KMS-11 (cell line): ENCODE results near the gene DRGX.

ENCODE experiments used
- H2AFZ ChIP-seq: fragments of 200-600 bp; sonication (generic); 2 replicates; pipeline ENCODE4 v1.6.1; 2016; ENCODE audit warnings: antibody characterized with exemption, mixed run types, low read depth
- H3K27ac ChIP-seq: fragments of 200-600 bp; sonication (generic); 2 replicates; pipeline ENCODE4 v1.6.1; 2016; ENCODE audit warnings: mild to moderate bottlenecking, mixed run types
- H3K27me3 ChIP-seq: fragments of 200-600 bp; sonication (generic); 2 replicates; pipeline ENCODE4 v1.6.1; 2017; ENCODE audit warnings: mild to moderate bottlenecking, low read depth, mixed run types, moderate library complexity; ENCODE audit not compliant: insufficient read depth
- H3K36me3 ChIP-seq: fragments of 200-600 bp; sonication (generic); 2 replicates; pipeline ENCODE4 v1.6.1; 2017; ENCODE audit warnings: mild to moderate bottlenecking, mixed run types; ENCODE audit not compliant: insufficient read depth
- H3K4me1 ChIP-seq: fragments of 200-600 bp; sonication (generic); 2 replicates; pipeline ENCODE4 v1.6.1; 2016; ENCODE audit warnings: mild to moderate bottlenecking, low read depth, mixed run types; ENCODE audit not compliant: poor library complexity, severe bottlenecking
- H3K4me2 ChIP-seq: fragments of 200-600 bp; sonication (generic); 2 replicates; pipeline ENCODE4 v1.7.0; 2016; ENCODE audit warnings: mild to moderate bottlenecking, mixed run types
- H3K4me3 ChIP-seq: fragments of 200-600 bp; sonication (generic); IDR thresholded peaks from 2 replicates; pipeline ENCODE4 v1.6.1; 2017; ENCODE audit warnings: low read depth, low read length, mixed read lengths; ENCODE audit not compliant: insufficient read depth
- H3K79me2 ChIP-seq: fragments of 200-600 bp; sonication (generic); 2 replicates; pipeline ENCODE4 v1.6.1; 2016; ENCODE audit warnings: low read depth, mixed run types; ENCODE audit not compliant: insufficient read depth
- H3K9ac ChIP-seq: fragments of 200-600 bp; sonication (generic); 2 replicates; pipeline ENCODE4 v1.6.1; 2016; ENCODE audit warnings: mild to moderate bottlenecking, mixed run types
- H4K20me1 ChIP-seq: fragments of 200-600 bp; sonication (generic); 2 replicates; pipeline ENCODE4 v1.6.1; 2016; ENCODE audit warnings: mild to moderate bottlenecking, mixed run types; ENCODE audit not compliant: insufficient read depth
- TF ChIP-seq, protein P1 (sequence below): fragments of 200-600 bp; sonication (generic); conservative IDR thresholded peaks from 2 replicates; pipeline ENCODE4 v1.6.1; 2017; ENCODE audit warnings: low read depth, mild to moderate bottlenecking, antibody characterized with exemption, low read length, moderate library complexity, mixed read lengths

DRGX gene

DNA sequence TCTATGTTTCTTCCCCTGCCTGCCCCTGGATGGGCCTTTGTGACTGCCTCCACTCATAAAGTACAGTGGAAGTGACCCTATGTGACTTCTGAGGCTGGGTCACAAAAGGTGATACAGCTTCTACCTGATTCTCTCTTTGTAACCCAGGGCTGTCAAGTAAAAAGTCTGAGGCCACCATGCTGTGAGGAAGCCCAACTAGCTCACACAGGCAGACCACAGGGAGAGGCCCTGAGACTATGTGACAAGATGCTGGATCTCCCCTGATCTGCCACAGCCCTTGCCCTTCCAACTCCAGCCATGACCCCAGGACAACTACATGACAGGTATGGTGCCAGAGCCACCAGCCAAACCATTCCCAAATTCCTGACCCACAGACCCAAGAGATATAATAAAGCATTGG lies 45.8 kb downstream of the DRGX start:
- H3K27me3 ChIP-seq = no peaks in the 10 kb centered on the region
- H3K36me3 ChIP-seq = no peaks in the 10 kb centered on the region
- H3K27ac ChIP-seq = no peak overlapping the region
- no peak overlapping the region for H3K4me3 ChIP-seq
- H4K20me1 ChIP-seq = no peaks in the 10 kb centered on the region
- no peaks in the 10 kb centered on the region for H3K79me2 ChIP-seq
- H3K9ac ChIP-seq = no peak overlapping the region
- TF ChIP-seq, protein P1, sequence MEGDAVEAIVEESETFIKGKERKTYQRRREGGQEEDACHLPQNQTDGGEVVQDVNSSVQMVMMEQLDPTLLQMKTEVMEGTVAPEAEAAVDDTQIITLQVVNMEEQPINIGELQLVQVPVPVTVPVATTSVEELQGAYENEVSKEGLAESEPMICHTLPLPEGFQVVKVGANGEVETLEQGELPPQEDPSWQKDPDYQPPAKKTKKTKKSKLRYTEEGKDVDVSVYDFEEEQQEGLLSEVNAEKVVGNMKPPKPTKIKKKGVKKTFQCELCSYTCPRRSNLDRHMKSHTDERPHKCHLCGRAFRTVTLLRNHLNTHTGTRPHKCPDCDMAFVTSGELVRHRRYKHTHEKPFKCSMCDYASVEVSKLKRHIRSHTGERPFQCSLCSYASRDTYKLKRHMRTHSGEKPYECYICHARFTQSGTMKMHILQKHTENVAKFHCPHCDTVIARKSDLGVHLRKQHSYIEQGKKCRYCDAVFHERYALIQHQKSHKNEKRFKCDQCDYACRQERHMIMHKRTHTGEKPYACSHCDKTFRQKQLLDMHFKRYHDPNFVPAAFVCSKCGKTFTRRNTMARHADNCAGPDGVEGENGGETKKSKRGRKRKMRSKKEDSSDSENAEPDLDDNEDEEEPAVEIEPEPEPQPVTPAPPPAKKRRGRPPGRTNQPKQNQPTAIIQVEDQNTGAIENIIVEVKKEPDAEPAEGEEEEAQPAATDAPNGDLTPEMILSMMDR = no peak
- no peak overlapping the region for H2AFZ ChIP-seq
- H3K4me1 ChIP-seq = no peaks in the 10 kb centered on the region
- H3K4me2 ChIP-seq = no peak overlapping the region

DNA sequence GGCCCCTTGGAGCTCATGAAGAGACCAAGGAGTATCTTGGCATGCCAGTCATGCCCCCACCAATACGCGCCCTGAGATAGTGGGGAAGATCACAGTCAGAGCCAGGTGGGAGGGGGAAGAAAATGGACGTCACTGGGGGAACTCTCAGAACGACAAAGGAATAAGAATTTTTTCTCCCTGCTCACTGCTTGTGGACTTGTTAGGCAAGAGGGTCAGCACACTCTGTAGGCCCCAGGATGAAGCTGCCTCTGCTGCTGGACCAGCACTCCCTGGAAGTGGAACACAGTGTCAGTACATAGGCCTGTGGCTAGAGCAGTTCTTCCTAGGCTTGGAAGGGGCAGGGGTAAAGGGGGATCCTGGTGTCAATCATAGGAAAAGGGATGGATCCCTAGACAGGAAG lies 46.5 kb downstream of the DRGX start:
- H4K20me1 ChIP-seq = no peaks in the 10 kb centered on the region
- H3K4me3 ChIP-seq = no peak overlapping the region
- H3K79me2 ChIP-seq = no peaks in the 10 kb centered on the region
- H3K27me3 ChIP-seq = no peaks in the 10 kb centered on the region
- no peak overlapping the region for H3K4me2 ChIP-seq
- no peaks in the 10 kb centered on the region for H3K4me1 ChIP-seq
- H3K27ac ChIP-seq = no peak overlapping the region
- no peaks in the 10 kb centered on the region for H3K36me3 ChIP-seq
- no peak overlapping the region for H2AFZ ChIP-seq
- no peak overlapping the region for H3K9ac ChIP-seq
- TF ChIP-seq, protein P1 = no peak

DNA sequence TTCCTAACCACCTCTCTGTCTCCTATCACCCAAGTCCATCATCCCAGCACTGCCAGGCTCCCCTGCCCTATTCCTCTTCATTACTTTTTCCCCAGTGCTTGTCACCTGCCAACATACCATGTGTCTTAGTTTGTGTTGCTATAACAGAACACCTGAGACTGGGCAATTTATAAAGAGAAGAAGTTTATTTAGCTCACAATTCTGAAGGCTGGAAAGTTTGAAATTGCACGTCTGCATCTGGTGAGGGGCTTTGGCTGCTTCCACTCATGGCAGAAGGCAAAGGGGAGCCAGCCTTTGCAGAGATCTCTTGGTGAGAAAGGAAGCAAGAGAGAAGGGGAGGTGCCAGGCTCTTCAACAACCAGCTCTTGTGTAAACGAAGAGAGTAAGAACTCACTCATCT lies 47.3 kb downstream of the DRGX start:
- no peak overlapping the region for H3K27ac ChIP-seq
- no peak overlapping the region for H2AFZ ChIP-seq
- H3K4me3 ChIP-seq = no peak overlapping the region
- no peaks in the 10 kb centered on the region for H4K20me1 ChIP-seq
- no peaks in the 10 kb centered on the region for H3K4me1 ChIP-seq
- H3K36me3 ChIP-seq = no peaks in the 10 kb centered on the region
- H3K9ac ChIP-seq = no peak overlapping the region
- H3K4me2 ChIP-seq = no peak overlapping the region
- H3K79me2 ChIP-seq = no peaks in the 10 kb centered on the region
- TF ChIP-seq, protein P1 = no peak
- H3K27me3 ChIP-seq = no peaks in the 10 kb centered on the region

DNA sequence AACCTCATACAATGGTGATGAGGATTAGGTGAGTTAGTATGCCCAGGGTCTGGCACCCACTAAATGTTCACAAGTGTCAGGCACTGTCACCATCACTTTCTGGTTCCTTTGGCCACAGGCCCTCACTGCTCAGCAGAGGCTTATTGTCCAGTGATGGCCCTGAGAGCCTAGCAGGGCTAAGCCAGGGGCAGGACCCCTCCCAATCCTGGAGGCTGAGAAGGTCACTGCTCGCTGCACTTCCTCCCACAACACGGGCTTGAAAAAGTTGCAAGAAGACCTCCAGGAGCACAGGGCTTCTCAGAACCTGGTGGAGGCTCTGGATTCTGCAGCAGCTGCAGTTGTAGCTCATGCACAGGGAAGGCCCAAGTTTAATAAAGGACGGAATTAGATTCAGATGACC lies 48.1 kb downstream of the DRGX start:
- H3K4me3 ChIP-seq = no peak overlapping the region
- TF ChIP-seq, protein P1 = no peak
- no peak overlapping the region for H2AFZ ChIP-seq
- H3K27me3 ChIP-seq = no peaks in the 10 kb centered on the region
- no peak overlapping the region for H3K9ac ChIP-seq
- no peaks in the 10 kb centered on the region for H3K36me3 ChIP-seq
- no peak overlapping the region for H3K4me2 ChIP-seq
- H3K4me1 ChIP-seq = no peaks in the 10 kb centered on the region
- no peak overlapping the region for H3K27ac ChIP-seq
- H3K79me2 ChIP-seq = no peaks in the 10 kb centered on the region
- H4K20me1 ChIP-seq = no peaks in the 10 kb centered on the region

DNA sequence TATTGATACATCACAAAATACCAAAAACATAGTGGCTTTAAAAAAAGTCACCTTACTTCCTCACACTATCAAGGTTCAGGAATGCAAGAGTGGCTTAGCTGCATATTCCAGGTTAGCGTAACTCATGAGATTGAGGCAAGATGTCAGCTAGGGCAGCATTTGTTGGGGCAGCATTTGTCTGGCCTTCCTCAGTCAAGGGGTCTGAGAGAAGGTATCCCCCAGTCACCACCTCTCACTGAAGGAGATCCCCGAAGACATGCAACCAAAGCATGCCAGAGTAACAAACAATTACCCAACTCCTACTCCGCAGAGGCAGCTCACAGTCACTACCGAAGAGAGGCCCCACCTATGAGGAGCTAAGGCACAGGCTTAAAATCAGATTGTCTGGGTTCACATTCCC lies 48.5 kb downstream of the DRGX start:
- Histone ChIP-seq H4K20me1 (no peaks in the 10 kb centered on the region), H3K36me3 (no peaks in the 10 kb centered on the region), H2AFZ (no peak overlapping the region), H3K79me2 (no peaks in the 10 kb centered on the region), H3K4me2 (no peak overlapping the region), H3K27ac (no peak overlapping the region), H3K9ac (no peak overlapping the region), H3K4me1 (no peaks in the 10 kb centered on the region), H3K4me3 (no peak overlapping the region), H3K27me3 (no peaks in the 10 kb centered on the region)
- TF ChIP-seq, protein P1 = no peak
